Thoracic aorta (tissue), 2 donors: ENCODE measurements around the gene KRTAP10-4. TPM values are rescaled to one million over a fixed set of nuclear protein-coding genes. Genes with fewer than 3 reads are reported as not detected.
"Not testable (repeated sequence)": the region's sequence is repeated elsewhere in the genome, so short reads cannot be mapped to it uniquely, and the experiment has no call there.

Experiments
- ATAC-seq: fragments of 150-250 bp; one replicate; pipeline ENCODE4 v1.8.0; 2017; ENCODE audit warnings: low read depth; ENCODE audit not compliant: insufficient number of reproducible peaks, low FRiP score
- DNase-seq: peaks from one replicate; pipeline ENCODE4 v3.0.0-alpha.2; 2020; ENCODE audit warnings: low spot score
- H3K27ac ChIP-seq, 2 donors: fragments of 200-600 bp; sonication (generic); 1 replicate in 1 of 2; 2 replicates in 1 of 2; pipeline ENCODE4 v1.5.1; 2016; ENCODE audit warnings: mild to moderate bottlenecking in 2 of 2, moderate library complexity in 2 of 2
- H3K27me3 ChIP-seq: fragments of 200-600 bp; sonication (generic); replicated peaks from 2 replicates; pipeline ENCODE4 v1.6.0; 2016; ENCODE audit warnings: mild to moderate bottlenecking; ENCODE audit not compliant: insufficient read depth
- H3K36me3 ChIP-seq: fragments of 200-600 bp; sonication (generic); one replicate; pipeline ENCODE4 v1.5.1; 2016
- H3K4me1 ChIP-seq, 2 donors: fragments of 200-600 bp; sonication (generic); 1 replicate in 1 of 2; 2 replicates in 1 of 2; pipeline versions ENCODE4 v1.5.1 to v1.6.0; 2016; ENCODE audit warnings: low read depth in 2 of 2, mild to moderate bottlenecking in 1 of 2; ENCODE audit not compliant: control insufficient read depth in 1 of 2
- H3K4me3 ChIP-seq: fragments of 200-600 bp; sonication (generic); 2 replicates; pipeline ENCODE4 v1.5.1; 2016; ENCODE audit warnings: mild to moderate bottlenecking
- H3K9me3 ChIP-seq: fragments of 200-600 bp; sonication (generic); 2 replicates; pipeline ENCODE4 v1.5.1; 2016
- CTCF ChIP-seq: fragments of 200-600 bp; sonication (generic); IDR thresholded peaks from one replicate; pipeline ENCODE4 v1.5.1; 2019; ENCODE audit warnings: antibody characterized with exemption
- total RNA-seq, 2 donors: library from RNA; depleted of rRNA; stranded (reverse); fragments of >200 nt; gene quantifications; one replicate each; pipeline versions ENCODE4 v1.1.0 to v1.2.3, GENCODE V29; 2016

Gene KRTAP10-4
- not detected for total RNA-seq

- H3K9me3 ChIP-seq, ATAC-seq, H3K36me3 ChIP-seq, H3K27me3 ChIP-seq, DNase-seq, H3K4me3 ChIP-seq, H3K27ac ChIP-seq, H3K4me1 ChIP-seq: not testable (repeated sequence)
Observed at GRCh38 chr21:44573630-44574456, at the start of gene KRTAP10-4. TSS of gene KRTAP10-4 (plus strand) at chr21:44573729. CDS start at chr21:44573759, 30 bp downstream.

- no peak for ATAC-seq
- H3K9me3 ChIP-seq = no peaks in the 10 kb centered on the region
- H3K27ac ChIP-seq = no peak overlapping the region
- no peak overlapping the region for H3K4me3 ChIP-seq
- no peaks in the 10 kb centered on the region for H3K4me1 ChIP-seq
- TF ChIP-seq CTCF = no peak
- no peaks in the 10 kb centered on the region for H3K27me3 ChIP-seq
- no peak for DNase-seq
- H3K36me3 ChIP-seq = no peaks in the 10 kb centered on the region
Observed at GRCh38 chr21:44524414-44525371, 48.8 kb upstream of the KRTAP10-4 start.

- ATAC-seq (no peak), DNase-seq (no peak)
- no peaks in the 10 kb centered on the region for H3K27me3 ChIP-seq
Observed at GRCh38 chr21:44525391-44526095, 48.0 kb upstream of the KRTAP10-4 start.

GRCh38 chr21:44526096-44526997 lies 47.2 kb upstream of the KRTAP10-4 start:
- DNase-seq = no peak
- Histone ChIP-seq H3K4me3 (no peak overlapping the region), H3K9me3 (no peaks in the 10 kb centered on the region), H3K27ac (no peak overlapping the region), H3K4me1 (no peaks in the 10 kb centered on the region), H3K27me3 (no peaks in the 10 kb centered on the region), H3K36me3 (no peaks in the 10 kb centered on the region)
- no peak for ATAC-seq
- no peak for TF ChIP-seq CTCF

More at GRCh38 chr21:44525391-44526095, 48.0 kb upstream of the KRTAP10-4 start:
- no peaks in the 10 kb centered on the region for H3K4me1 ChIP-seq
- H3K4me3 ChIP-seq = no peak overlapping the region
- no peak for TF ChIP-seq CTCF
- no peaks in the 10 kb centered on the region for H3K36me3 ChIP-seq
- no peaks in the 10 kb centered on the region for H3K9me3 ChIP-seq
- H3K27ac ChIP-seq = no peak overlapping the region
